ENCODE data around the gene DDX10. TPM values are rescaled to one million over a fixed set of nuclear protein-coding genes. Genes with fewer than 3 reads are reported as not detected.
A peak's percentile ranks its signal among the peaks of the same experiment; 100 is the strongest.

DDX10 gene
- total and polyA plus RNA-seq, 7 donors = 10.0 to 18.0 (median 11.4) TPM

- DNase-seq (no peak), ATAC-seq (no peak)
- intact Hi-C loops (cut with DNase I) = no loop called here
- WGBS, 3 donors = 92 to 96% (median 94%) methylated on average over 8 of the region's 8 CpGs
- no peak overlapping the region for H3K27ac ChIP-seq
- no peak for TF ChIP-seq CTCF (IDR thresholded peaks at IDR 0.05)
- no peaks in the 10 kb centered on the region for H3K27me3 ChIP-seq (ENCODE audit: insufficient read depth in 3 of 3, low read length in 2 of 3)
- peaks cover 32% of the 10 kb centered on the region for H3K4me1 ChIP-seq
- no peaks in the 10 kb centered on the region for H3K36me3 ChIP-seq (ENCODE audit: insufficient read depth in 1 of 2, low read depth in 1 of 2)
- H3K4me3 ChIP-seq = no peak overlapping the region
- H3K9me3 ChIP-seq = no peaks in the 10 kb centered on the region
These were observed 222.8 kb downstream of the DDX10 start for GRCh38 chr11:108887436-108888238.

GRCh38 chr11:108890482-108891105 lies 225.7 kb downstream of the DDX10 start:
- Histone ChIP-seq H3K9me3 (no peaks in the 10 kb centered on the region), H3K4me1 (peaks cover 26% of the 10 kb centered on the region), H3K27ac (no peak overlapping the region), H3K27me3 (ENCODE audit: insufficient read depth in 3 of 3, low read length in 2 of 3) (no peaks in the 10 kb centered on the region), H3K4me3 (no peak overlapping the region), H3K36me3 (ENCODE audit: insufficient read depth in 1 of 2, low read depth in 1 of 2) (no peaks in the 10 kb centered on the region)
- no peak for DNase-seq
- no peak for TF ChIP-seq CTCF (IDR thresholded peaks at IDR 0.05)
- no peak for ATAC-seq
- 48 to 65% (median 54%) methylated on average over 5 of the region's 5 CpGs for WGBS, 3 donors
- intact Hi-C loops (cut with DNase I) = no loop called here

GRCh38 chr11:108891143-108891542 lies 226.3 kb downstream of the DDX10 start:
- DNase-seq (no peak), ATAC-seq (no peak)
- Histone ChIP-seq H3K27ac (no peak overlapping the region), H3K9me3 (no peaks in the 10 kb centered on the region), H3K4me1 (peaks cover 25% of the 10 kb centered on the region), H3K27me3 (ENCODE audit: insufficient read depth in 3 of 3, low read length in 2 of 3) (no peaks in the 10 kb centered on the region), H3K36me3 (ENCODE audit: insufficient read depth in 1 of 2, low read depth in 1 of 2) (no peaks in the 10 kb centered on the region), H3K4me3 (no peak overlapping the region)
- intact Hi-C loops (cut with DNase I) = no loop called here
- no peak for TF ChIP-seq CTCF (IDR thresholded peaks at IDR 0.05)
- WGBS, 3 donors = 47 to 64% (median 51%) methylated on average over 2 of the region's 2 CpGs

- no peak overlapping the region for H3K27ac ChIP-seq
- H3K27me3 ChIP-seq (ENCODE audit: insufficient read depth in 3 of 3, low read length in 2 of 3) = no peaks in the 10 kb centered on the region
- intact Hi-C loops (cut with DNase I) = no loop called here
- H3K4me1 ChIP-seq = peaks cover 25% of the 10 kb centered on the region
- no peak for TF ChIP-seq CTCF (IDR thresholded peaks at IDR 0.05)
- no peak for DNase-seq
- no peak overlapping the region for H3K4me3 ChIP-seq
- H3K36me3 ChIP-seq (ENCODE audit: insufficient read depth in 1 of 2, low read depth in 1 of 2) = no peaks in the 10 kb centered on the region
- 51 to 72% (median 54%) methylated on average over 7 of the region's 7 CpGs for WGBS, 3 donors
- ATAC-seq = peak in 2 of 4 donors; percentile 23 to 51
- no peaks in the 10 kb centered on the region for H3K9me3 ChIP-seq
These were observed 227.1 kb downstream of the DDX10 start for GRCh38 chr11:108891909-108892511.

Measured in psoas muscle (tissue), 8 donors.